GM21447 (cell line): ENCODE data around the gene ZSWIM6.

Experiments used
- ATAC-seq: cut with Tn5 transposase; IDR thresholded peaks from one replicate; pipeline ENCODE4 v1.9.1; 2021; ENCODE audit not compliant: unreplicated experiment

ZSWIM6 gene

DNA sequence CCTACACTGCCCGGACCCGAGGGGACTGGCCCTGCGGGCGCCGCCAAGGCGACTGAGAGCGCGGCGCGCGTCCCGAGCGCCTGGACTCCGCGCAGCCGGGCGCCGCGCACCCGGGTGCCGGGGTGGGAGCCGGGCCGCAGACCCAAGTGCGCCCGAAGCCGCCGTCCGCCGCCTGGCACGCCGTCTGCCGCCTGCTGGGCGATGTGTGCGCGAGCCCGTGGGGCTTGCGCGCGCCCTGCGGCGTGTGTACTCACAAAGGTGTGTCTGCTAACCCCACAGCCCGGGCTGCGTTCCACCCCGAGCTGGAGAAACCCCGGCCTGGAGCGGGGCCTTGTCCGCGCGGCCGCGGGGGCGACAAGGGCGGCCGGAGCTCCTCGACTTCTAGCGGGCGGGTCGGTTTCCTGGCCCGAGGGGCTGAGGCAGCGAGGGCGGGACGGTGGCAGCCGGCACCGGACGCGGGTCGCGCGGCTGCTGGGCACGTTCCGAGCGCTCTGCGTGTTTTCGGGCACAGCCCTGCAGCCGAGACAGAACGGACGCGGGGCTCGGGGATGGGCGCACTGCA, 1.1 kb upstream of the ZSWIM6 start:
- peak; percentile 28 for ATAC-seq

- no peak for ATAC-seq
Observed at GRCh38 chr5:61332358-61332749, 296 bp downstream of the ZSWIM6 start.

GRCh38 chr5:61332851-61333320, 828 bp downstream of the ZSWIM6 start:
- no peak for ATAC-seq

GRCh38 chr5:61333321-61333953, 1.4 kb downstream of the ZSWIM6 start:
- ATAC-seq = no peak

GRCh38 chr5:61333954-61334867, 2.2 kb downstream of the ZSWIM6 start:
- no peak for ATAC-seq

DNA sequence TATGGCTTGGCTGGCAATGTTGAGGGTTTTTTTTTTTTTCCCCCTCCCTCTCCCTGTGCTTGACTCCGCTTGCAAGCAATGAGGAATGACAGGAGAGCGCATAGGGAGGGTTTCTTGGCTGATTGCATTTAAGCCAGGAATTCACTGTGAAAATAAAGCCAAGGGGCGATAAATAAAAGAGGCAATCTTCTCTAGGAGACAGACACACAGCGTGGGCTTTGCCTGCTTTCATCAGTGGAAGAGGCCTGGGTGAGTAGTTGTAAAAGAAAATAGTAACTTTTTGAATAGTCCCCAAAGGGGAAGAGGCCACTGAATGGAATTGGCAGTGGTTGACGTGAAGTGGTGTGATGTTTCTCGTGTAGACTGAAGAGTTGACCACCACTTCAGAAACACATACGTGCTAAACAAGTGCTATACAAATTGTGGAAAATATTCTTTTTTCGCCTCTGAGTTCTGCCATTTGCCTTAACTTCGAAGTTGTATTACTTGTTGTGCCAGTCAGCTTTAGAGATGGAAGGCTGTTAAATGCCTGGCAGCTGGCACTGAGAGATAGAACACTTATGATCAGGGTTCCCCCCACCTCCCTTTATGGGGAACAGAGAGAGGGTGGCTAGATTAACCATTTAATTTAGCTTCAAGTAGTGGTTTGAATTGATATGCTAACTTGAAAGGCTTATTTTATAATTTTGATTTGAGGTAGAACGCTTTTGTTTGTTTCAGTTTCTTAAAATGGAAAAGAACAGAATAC, 3.0 kb downstream of the ZSWIM6 start:
- ATAC-seq = no peak

- no peak for ATAC-seq
Observed at GRCh38 chr5:61339764-61340163, 7.7 kb downstream of the ZSWIM6 start.

- ATAC-seq = no peak
Observed at GRCh38 chr5:61340775-61341361, 8.8 kb downstream of the ZSWIM6 start.

GRCh38 chr5:61342071-61342501, 10.0 kb downstream of the ZSWIM6 start:
- no peak for ATAC-seq

DNA sequence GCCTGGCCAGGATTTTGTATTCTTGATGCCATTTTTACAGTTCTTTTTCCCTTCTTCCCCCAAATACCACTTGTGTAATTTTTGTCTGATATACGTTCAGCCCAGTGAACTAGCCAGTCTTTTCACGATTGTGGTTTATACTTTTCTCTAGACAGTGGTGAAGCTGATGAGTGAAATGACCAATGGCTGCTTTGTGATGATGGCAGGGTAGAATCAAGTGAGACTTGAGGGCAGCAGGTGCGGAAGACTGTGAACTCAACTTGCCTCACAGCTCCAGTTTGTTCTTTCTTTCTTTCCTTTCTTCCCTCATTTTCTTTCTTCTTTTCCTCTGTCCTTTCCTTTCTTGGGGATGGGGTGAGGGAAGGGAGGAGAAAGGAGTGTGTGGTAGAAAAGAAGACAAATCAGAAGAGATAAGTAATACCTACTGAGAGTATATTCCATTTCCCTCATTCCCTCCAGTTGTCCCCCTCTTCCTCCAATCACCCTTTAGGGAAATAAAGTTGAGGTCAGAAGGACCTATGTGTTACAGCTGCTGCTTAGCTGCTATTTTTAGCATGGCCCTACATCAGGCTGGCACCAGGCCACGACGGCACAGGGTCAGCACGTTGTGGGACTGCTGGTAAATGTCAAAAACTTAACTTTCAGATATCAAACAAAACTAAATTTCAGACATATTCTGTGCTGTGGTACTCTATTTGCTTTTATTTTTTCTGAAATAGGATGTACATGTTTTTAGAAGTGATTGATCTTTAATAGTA, 12.3 kb downstream of the ZSWIM6 start:
- no peak for ATAC-seq

GRCh38 chr5:61346511-61346910, 14.5 kb downstream of the ZSWIM6 start:
- ATAC-seq = no peak

GRCh38 chr5:61347080-61347479, 15.0 kb downstream of the ZSWIM6 start:
- no peak for ATAC-seq

DNA sequence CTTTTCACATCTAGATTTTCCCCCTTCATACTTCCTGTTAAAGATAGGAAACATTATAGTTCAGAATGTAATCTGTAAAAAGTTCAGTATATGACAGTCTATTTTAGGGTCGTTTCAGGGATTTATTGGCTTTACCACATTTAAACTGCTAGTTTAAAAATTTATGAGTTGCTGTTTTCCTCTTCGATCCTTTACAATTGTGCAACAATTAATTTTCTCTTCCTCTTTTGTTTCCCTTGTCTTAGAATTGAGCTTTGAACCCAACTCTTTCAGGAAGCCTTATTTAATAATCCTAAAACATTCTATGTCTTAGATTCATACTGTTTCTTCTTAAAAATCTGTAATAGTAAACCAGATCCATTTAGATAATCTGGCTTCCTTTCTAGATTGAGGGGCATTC, 16.4 kb downstream of the ZSWIM6 start:
- no peak for ATAC-seq

DNA sequence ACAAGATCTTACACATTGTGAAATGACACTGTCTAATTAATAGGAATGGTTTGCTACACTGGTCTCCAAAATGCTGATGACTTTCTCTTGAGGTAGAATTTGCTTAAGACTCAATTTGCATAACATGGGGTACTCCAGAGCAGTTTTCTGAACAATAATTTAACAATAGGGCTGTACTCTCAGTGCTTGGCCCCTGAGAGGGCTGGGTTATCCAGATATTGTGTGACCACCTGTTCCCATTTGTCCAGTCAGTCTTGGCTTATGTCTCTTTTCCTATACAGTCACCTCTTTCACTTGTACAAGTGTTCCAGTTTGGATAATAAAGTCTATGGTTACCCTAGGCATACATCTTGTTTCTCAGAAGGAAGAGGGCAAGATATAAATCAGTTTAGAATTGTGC, 17.9 kb downstream of the ZSWIM6 start:
- ATAC-seq = no peak

DNA sequence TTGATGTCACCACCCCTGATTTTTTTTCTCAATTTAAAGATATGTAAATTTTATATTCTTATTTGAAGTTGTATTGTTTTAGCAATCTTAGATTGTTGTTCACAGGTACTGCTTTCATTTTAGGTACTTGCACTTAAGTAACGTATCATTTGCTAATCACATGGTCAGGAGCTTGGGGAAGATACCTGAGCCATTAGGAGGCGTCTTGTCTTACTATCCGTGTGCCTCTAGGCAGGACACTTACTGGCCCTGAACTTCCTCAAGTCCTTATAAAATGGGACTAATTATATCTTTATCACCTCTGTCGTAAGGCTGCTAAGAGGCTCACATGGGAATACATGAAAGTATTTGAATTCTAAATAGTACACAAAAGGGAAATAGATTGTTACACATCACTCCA, 18.5 kb downstream of the ZSWIM6 start:
- ATAC-seq = no peak

DNA sequence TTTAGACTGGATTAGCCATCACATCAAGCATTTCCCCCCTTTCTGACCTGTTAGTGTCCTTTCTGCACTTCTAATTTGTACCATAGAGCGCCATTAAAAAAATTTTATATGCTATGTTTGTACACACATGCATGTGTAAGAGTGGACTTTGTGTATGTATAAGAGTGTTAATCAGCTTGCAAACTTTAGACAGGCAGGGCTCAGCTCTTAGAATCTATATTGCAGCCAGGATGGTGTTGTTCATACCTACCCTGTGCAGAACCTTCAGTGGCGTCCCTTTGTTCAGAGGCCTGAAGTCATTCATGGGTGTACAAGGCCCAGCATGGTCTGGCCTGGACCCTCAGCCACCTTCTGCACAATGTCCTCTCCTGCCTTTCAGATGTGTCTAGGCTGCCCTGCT, 19.7 kb downstream of the ZSWIM6 start:
- no peak for ATAC-seq

GRCh38 chr5:61352180-61352579, 20.1 kb downstream of the ZSWIM6 start:
- no peak for ATAC-seq

DNA sequence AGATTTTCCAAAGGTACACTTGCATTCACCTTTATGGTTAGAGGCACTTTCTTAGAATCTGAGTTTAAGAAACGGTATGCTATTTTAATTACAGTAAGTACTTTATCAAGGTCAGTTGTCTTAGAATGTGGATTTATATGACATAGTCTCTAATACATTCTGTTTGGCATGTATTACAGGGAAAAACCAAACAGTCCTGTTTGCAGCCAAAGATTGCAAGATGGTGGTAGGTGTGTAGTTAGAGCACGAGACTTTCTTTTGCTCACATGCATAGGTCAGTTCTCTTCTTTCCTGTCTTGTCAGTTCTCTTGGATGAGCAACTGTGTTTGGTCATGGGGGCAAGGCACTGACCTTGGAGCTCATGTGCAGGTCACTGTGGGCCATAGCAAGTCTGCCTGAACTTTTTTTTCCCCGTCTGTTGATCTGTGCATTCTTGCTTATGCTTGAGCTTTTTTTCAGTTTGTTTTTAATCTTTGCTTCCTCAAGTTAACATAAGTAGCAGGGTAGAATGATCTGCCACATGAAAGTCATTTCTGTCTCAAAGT, 20.6 kb downstream of the ZSWIM6 start:
- no peak for ATAC-seq

DNA sequence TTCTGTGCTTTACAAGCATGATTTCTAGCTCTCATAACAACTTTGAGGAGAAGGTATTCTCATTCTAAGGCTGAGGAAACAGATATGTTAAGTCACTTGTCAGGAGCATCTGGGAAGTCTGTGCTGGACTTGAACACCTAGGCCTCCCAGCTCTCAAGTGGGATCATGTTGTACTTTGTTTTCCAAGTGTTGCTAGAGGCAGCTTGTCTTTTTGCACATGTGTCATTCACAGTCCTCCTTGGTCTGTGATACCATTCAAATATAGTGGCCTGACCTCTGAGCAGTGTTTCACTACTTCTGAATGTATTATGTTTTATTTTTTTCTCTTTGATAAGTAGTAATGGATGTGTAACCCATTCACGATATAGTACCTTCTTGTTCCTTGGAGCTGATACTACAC, 21.2 kb downstream of the ZSWIM6 start:
- no peak for ATAC-seq

DNA sequence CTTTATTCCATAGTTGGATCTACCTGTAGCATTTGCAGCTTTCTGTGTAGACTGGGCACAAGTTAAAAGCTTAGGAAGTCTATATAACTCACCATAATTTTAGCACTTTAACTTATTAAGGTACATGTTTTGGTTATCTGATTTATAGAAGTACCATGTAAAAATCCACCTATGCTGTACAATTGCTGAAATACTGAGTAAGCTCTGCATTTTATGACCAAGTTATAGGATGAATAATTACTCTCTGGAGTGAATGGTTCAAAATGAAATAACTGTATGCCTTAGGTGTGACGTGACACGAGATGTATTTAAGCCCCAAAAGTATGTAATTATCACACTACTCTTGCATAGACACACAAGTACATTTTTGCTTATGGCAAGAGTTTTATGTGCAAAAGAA, 22.1 kb downstream of the ZSWIM6 start:
- no peak for ATAC-seq
